Skeletal muscle tissue (tissue), 4 donors: ENCODE measurements around the gene RAET1L. TPM values are rescaled to one million over a fixed set of nuclear protein-coding genes. Genes with fewer than 3 reads are reported as not detected.
"Not testable (repeated sequence)": the region's sequence is repeated elsewhere in the genome, so short reads cannot be mapped to it uniquely, and the experiment has no call there.

ENCODE experiments used
- H3K27ac ChIP-seq: one replicate; pipeline ENCODE4 v1.7.0; 2013; ENCODE audit warnings: mild to moderate bottlenecking, low read depth, low read length, inconsistent platforms
- H3K27me3 ChIP-seq, 3 donors: one replicate each; pipeline ENCODE4 v1.7.0; 2013; ENCODE audit warnings: low read length in 3 of 3; ENCODE audit not compliant: control insufficient read depth in 3 of 3, insufficient read depth in 3 of 3
- H3K36me3 ChIP-seq, 3 donors: one replicate each; pipeline ENCODE4 v1.7.0; 2013; ENCODE audit warnings: low read length in 3 of 3; ENCODE audit not compliant: control insufficient read depth in 3 of 3, insufficient read depth in 3 of 3
- H3K4me1 ChIP-seq, 3 donors: one replicate each; pipeline ENCODE4 v1.7.0; 2013; ENCODE audit warnings: low read length in 3 of 3, mild to moderate bottlenecking in 3 of 3; ENCODE audit not compliant: control insufficient read depth in 3 of 3, insufficient read depth in 3 of 3
- H3K4me3 ChIP-seq, 3 donors: one replicate each; pipeline ENCODE4 v1.7.0; 2013; ENCODE audit warnings: low read length in 3 of 3
- H3K9ac ChIP-seq, 3 donors: one replicate each; pipeline ENCODE4 v1.7.0; 2013; ENCODE audit warnings: low read length in 3 of 3, mild to moderate bottlenecking in 3 of 3, moderate library complexity in 2 of 3, low read depth in 1 of 3
- H3K9me3 ChIP-seq, 3 donors: one replicate each; pipeline ENCODE4 v1.7.0; 2013; ENCODE audit warnings: low read length in 3 of 3; ENCODE audit not compliant: control insufficient read depth in 3 of 3
- total RNA-seq: library from RNA; depleted of rRNA; stranded (reverse); fragments of >200 nt; gene quantifications from one replicate; pipeline ENCODE4 v1.2.3, GENCODE V29; 2014
- donor health status: Osteomylitis.

The RAET1L gene
- total RNA-seq, 1 donor from 2014 or later, result not detected

DNA sequence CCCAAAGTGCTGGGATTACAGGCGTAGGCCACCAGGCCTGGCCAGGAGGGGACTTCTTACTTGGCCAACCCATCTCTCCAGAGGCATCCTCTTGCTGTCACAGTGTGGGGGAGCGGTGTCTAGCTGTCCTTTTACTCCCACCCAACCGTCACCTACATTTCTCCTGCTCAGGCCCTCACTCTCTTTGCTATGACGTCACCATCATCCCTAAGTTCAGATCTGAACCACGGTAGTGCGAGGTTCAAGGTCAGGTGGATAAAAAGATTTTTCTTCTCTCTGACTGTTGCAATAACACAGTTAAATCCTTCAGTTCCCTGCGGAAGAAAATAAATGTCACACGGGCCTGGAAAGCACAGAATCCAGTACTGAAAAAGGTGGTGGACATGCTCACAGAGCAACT lies 7.3 kb upstream of the RAET1L start:
- no peaks in the 10 kb centered on the region for H3K9me3 ChIP-seq
- peaks cover 2 to 10% (median 4%) of the 10 kb centered on the region in 3 donors for H3K4me1 ChIP-seq
- H3K9ac ChIP-seq, result no peak overlapping the region
- H3K27ac ChIP-seq, result no peak overlapping the region
- H3K36me3 ChIP-seq, result no peaks in the 10 kb centered on the region
- H3K27me3 ChIP-seq, result peaks cover 23 to 44% (median 30%) of the 10 kb centered on the region in 3 donors
- no peak overlapping the region for H3K4me3 ChIP-seq

DNA sequence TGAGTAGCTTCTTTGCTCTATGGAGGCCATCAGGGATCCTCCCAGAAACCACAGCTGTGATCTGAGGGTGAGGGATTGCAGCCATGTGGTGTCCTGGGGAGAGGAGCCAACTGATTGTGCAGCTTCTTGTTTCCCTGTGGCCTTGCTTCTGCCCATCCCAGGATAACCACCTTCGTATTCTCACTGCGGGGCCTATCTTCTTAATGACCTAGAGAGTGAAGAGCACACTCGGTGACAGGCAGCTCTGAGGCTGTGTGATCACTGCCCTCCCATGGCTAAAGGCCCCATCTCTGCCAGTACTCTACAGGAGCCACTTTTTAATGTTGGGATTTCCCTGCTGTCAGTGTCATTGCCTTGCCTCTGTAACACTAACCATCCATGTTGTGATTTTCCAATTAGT lies 5.3 kb upstream of the RAET1L start:
- Histone ChIP-seq H3K27ac (no peak overlapping the region), H3K4me1 (peaks cover 3 to 8% (median 4%) of the 10 kb centered on the region in 3 donors), H3K36me3 (no peaks in the 10 kb centered on the region), H3K9ac (no peak overlapping the region), H3K4me3 (no peak overlapping the region), H3K27me3 (peaks cover 15 to 43% (median 27%) of the 10 kb centered on the region in 3 donors), H3K9me3 (no peaks in the 10 kb centered on the region)

DNA sequence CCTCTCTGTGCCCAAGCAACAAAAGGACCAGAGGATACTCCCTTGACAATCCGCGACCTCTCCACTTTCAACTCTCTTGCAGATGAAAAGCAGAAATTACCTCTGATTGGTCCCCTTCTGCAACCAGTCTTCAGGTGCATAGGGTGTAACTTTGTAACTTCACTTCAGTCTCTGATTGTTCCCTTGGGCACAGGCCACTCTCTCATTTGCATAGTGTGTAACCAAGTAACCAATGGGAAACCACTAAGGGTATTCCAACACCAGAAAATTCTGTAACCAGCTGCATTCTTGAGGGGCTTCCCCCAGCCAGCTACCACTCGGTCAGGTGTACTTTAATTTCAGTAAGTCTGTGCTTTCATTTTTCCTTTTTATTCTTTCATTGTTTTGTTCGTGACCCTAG lies 4.4 kb upstream of the RAET1L start:
- Histone ChIP-seq H3K27ac (no peak overlapping the region), H3K36me3 (no peaks in the 10 kb centered on the region), H3K4me1 (peaks cover 11 to 17% (median 11%) of the 10 kb centered on the region in 3 donors), H3K9me3 (no peaks in the 10 kb centered on the region), H3K9ac (no peak overlapping the region), H3K27me3 (peaks cover 17 to 43% (median 28%) of the 10 kb centered on the region in 3 donors), H3K4me3 (no peak overlapping the region)

DNA sequence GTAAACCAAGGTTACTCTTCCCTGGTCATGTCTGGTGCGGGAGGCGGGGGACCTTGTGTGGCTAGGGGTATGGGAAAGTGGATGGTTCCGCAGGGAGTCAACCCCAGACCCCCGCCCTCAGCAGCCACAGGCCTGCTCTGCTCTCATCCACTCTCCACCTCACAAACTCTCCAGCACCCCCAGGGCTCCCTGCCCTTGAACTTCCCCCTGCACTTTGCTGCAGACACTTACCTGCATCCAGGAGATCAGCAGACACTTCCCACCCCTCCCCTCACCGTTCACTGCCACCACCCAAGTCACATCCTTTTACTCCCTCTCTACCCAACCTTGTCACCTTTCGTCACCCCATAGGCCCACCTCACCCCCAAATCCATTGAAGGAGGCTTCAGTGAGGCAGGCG lies 3.9 kb upstream of the RAET1L start:
- H3K27me3 ChIP-seq, result peaks cover 19 to 44% (median 31%) of the 10 kb centered on the region in 3 donors
- peaks cover 11 to 18% (median 11%) of the 10 kb centered on the region in 3 donors for H3K4me1 ChIP-seq
- no peak overlapping the region for H3K27ac ChIP-seq
- H3K36me3 ChIP-seq, result no peaks in the 10 kb centered on the region
- no peak overlapping the region for H3K4me3 ChIP-seq
- H3K9ac ChIP-seq, result no peak overlapping the region
- H3K9me3 ChIP-seq, result no peaks in the 10 kb centered on the region

DNA sequence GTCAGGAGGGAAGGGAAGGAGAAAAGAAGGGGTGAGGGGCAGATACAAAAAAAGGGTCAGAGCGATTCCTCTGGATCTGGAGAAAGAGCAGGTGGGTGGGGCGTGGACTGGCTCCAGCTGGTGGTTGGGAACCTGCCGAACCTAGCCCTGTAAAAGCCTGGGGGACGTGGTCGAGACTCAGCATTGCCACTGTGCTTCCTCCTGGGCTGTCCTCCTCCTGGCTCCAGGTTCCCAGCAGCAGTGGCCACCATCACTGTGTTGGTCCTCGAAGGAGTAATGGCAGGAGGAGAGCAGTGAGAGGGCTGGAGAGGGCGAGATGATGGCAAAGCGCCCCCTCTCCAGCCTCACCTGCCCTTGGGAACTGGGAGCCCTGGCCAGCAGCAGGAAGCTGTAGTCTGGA lies 3.5 kb upstream of the RAET1L start:
- peaks cover 23 to 47% (median 35%) of the 10 kb centered on the region in 3 donors for H3K27me3 ChIP-seq
- H3K9ac ChIP-seq, result no peak overlapping the region
- H3K9me3 ChIP-seq, result no peaks in the 10 kb centered on the region
- no peaks in the 10 kb centered on the region for H3K36me3 ChIP-seq
- peaks cover 11 to 18% (median 11%) of the 10 kb centered on the region in 3 donors for H3K4me1 ChIP-seq
- H3K27ac ChIP-seq, result no peak overlapping the region
- H3K4me3 ChIP-seq, result no peak overlapping the region

DNA sequence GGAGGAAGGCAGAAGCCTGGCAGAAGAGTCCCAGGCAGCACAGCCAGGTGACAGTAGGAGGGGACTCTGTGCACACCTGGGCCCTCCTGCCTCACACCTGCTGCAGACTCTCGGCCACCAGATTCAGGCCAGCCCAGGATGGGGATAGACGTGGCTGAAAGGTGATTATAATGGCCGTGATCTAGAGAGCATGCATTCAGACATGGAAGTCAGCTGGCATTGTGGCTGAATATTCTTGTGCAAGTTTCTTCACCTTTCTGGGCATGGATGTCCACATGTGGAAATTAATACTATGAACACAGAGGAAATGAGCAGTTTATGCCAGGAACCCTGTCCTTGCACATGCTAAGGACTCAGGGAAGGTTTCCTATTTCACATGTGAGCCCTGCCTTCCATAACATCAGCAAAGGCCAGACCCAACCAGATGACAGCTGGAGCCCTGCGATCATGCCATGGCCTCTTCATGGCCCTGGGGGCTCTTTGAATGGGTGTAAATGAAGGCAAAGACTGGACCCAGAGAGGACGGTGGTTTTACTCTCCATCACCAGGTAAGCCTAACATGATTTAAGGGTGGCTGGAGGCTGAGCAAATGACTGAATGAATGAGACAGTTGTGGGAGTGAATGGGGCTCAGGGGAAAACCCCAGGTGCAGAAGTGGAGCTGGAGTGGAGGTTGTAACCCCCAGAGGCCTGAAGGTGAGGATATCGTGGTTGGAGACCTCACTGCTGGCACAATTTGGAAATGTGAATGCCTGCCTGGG lies 2.7 kb upstream of the RAET1L start:
- Histone ChIP-seq H3K36me3 (no peaks in the 10 kb centered on the region), H3K27ac (no peak overlapping the region), H3K9me3 (no peaks in the 10 kb centered on the region), H3K27me3 (peaks cover 26 to 41% (median 36%) of the 10 kb centered on the region in 3 donors), H3K4me3 (no peak overlapping the region), H3K4me1 (peaks cover 11 to 17% (median 11%) of the 10 kb centered on the region in 3 donors), H3K9ac (no peak overlapping the region)

DNA sequence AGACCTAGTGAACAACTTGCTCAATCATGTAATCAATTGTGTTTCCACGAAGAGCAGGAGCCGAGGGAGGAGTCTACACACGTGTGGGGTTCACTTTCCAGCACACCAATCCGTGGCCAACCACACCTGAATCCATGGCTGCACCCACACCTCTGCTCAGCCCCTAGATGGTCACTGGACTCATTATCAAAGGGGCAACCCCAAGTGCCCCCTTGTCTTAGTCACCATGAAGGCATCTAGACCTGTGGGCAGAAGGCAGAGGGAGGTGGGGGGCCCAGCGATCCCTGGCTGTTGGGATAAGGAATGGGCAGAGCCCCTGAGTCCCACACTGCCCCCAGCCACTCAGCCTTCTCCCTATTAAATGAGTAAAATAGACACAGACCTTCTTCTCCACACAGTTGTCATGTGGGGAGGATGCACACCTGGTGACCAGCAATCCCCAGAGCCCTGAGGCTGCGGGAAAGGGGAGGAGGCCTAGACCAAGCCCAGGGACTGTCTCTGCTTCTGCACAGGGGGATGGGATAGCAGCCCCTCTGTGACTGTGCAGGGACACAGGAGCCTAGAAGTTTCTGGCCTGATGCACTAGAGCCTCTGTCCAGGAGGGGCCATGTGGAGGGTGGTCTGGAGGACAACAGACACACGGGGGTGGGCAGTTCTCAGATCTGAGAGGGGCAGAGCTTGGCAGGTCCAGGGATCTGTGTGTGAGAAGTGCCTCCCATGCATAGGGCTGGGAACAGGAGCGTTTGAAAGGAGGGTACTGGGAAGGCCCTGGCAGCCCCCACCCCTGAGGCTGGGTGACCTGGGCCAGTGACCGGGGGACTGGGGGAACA lies 1.9 kb upstream of the RAET1L start:
- Histone ChIP-seq H3K27me3 (peaks cover 26 to 41% (median 36%) of the 10 kb centered on the region in 3 donors), H3K4me1 (peaks cover 11 to 15% (median 11%) of the 10 kb centered on the region in 3 donors), H3K4me3 (no peak overlapping the region), H3K27ac (no peak overlapping the region), H3K9ac (no peak overlapping the region), H3K36me3 (no peaks in the 10 kb centered on the region), H3K9me3 (no peaks in the 10 kb centered on the region)

DNA sequence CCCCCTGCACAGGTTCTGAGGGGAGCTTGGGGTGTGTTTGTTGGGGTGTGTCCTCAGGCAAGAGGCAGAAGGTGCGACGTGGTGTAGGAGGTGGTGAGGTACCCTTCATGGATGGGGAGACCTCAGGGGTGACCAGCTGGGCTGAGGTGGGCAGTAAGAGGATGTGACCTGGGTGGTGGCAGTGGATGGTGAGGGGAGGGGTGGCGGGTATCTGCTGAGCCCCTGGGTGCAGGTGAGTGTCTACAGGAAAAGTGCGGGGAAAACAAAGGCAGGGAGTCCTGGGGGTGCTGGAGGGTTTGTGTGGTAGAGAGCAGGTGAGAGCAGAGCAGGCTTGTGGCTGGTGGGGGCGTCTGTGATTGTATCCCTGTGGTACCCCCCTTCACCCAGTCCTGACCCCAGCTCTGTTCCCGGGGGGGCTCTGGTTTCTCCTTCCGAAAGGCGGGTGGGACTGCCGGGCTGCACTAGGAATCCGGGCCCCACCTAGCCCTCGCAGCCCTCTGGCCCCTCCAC lies 631 bp downstream of the RAET1L start:
- Histone ChIP-seq H3K4me1 (peaks cover 11 to 15% (median 11%) of the 10 kb centered on the region in 3 donors), H3K9me3 (no peaks in the 10 kb centered on the region), H3K9ac (no peak overlapping the region), H3K36me3 (no peaks in the 10 kb centered on the region), H3K27ac (no peak overlapping the region), H3K27me3 (peaks cover 26 to 41% (median 36%) of the 10 kb centered on the region in 3 donors), H3K4me3 (no peak overlapping the region)

DNA sequence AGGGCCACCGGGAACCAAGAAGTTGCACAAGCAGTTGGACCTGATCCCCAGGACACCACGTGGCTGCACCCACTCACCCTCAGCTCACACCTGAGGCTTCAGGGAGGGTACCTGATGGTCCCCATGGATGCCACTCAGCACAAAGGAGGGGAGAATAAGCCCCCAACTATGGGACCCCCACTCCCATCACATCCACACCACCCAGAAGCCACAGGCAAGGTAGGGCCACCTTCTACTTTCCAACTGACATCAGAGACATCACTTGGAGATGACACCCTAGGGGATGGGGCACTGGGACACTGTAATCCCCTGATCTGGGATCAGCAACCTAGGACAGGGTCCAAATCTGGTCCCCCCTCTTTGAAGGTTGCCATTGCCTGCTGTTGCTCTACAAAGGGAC lies 1.3 kb downstream of the RAET1L start:
- Histone ChIP-seq H3K4me1 (peaks cover 11 to 15% (median 11%) of the 10 kb centered on the region in 3 donors), H3K27me3 (peaks cover 27 to 43% (median 39%) of the 10 kb centered on the region in 3 donors)
- H3K36me3 ChIP-seq, H3K9ac ChIP-seq, H3K27ac ChIP-seq, H3K4me3 ChIP-seq, H3K9me3 ChIP-seq: not testable (repeated sequence)
